Measurements from ENCODE around the gene JAM3. TPM values are rescaled to one million over a fixed set of nuclear protein-coding genes. Genes with fewer than 3 reads are reported as not detected.

The JAM3 gene
- total RNA-seq, 1 experiment from 2014 or later = 45.4 TPM

DNA sequence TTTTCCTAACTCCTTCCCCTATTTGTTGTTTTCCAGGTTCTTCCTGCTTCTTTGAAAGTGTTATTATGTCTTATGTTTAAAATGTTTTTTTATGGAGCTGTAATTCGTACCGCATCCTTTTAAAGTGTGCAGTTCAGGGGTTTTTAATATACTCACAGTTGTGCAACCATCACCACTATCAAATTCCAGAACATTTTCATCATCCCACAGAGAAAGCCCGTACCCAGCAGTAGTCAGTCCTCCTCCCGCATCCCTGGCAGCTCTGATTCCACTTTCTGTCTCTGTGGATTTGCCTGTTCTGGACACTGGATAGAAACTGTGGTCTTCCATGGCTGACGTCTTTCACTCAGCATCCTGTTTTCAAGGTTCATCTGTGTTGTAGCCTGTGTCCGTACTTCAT lies 73.7 kb downstream of the JAM3 start:
- POLR2A ChIA-PET = no interaction called here

GRCh38 chr11:134143801-134144200 lies 74.9 kb downstream of the JAM3 start:
- in situ Hi-C loops (cut with HindIII; ENCODE audit: low pct_unique_long_range_greater_than_20kb, low sequenced_read_pairs) = no loop called here
- H3K9me3 ChIP-seq (ENCODE audit: control insufficient read depth, insufficient read depth, low read depth, low read length) = no peaks in the 10 kb centered on the region
- no peak for DNase-seq (ENCODE audit: low read depth, low spot score)
- H3K27me3 ChIP-seq (ENCODE audit: control insufficient read depth, insufficient read depth, low read length) = no peaks in the 10 kb centered on the region
- no peak for TF ChIP-seq POLR2AphosphoS5 (IDR thresholded peaks at IDR 0.05; ENCODE audit: low read depth, low read length)
- no peak for TF ChIP-seq SIN3A (IDR thresholded peaks at IDR 0.05; ENCODE audit: borderline replicate concordance, insufficient read depth, low read depth, low read length)
- no peak for TF ChIP-seq TCF7L2 (IDR thresholded peaks at IDR 0.05; ENCODE audit: low read depth, low read length)
- TF ChIP-seq, protein P1, sequence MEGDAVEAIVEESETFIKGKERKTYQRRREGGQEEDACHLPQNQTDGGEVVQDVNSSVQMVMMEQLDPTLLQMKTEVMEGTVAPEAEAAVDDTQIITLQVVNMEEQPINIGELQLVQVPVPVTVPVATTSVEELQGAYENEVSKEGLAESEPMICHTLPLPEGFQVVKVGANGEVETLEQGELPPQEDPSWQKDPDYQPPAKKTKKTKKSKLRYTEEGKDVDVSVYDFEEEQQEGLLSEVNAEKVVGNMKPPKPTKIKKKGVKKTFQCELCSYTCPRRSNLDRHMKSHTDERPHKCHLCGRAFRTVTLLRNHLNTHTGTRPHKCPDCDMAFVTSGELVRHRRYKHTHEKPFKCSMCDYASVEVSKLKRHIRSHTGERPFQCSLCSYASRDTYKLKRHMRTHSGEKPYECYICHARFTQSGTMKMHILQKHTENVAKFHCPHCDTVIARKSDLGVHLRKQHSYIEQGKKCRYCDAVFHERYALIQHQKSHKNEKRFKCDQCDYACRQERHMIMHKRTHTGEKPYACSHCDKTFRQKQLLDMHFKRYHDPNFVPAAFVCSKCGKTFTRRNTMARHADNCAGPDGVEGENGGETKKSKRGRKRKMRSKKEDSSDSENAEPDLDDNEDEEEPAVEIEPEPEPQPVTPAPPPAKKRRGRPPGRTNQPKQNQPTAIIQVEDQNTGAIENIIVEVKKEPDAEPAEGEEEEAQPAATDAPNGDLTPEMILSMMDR (IDR thresholded peaks at IDR 0.05) = no peak
- TF ChIP-seq, protein P2, sequence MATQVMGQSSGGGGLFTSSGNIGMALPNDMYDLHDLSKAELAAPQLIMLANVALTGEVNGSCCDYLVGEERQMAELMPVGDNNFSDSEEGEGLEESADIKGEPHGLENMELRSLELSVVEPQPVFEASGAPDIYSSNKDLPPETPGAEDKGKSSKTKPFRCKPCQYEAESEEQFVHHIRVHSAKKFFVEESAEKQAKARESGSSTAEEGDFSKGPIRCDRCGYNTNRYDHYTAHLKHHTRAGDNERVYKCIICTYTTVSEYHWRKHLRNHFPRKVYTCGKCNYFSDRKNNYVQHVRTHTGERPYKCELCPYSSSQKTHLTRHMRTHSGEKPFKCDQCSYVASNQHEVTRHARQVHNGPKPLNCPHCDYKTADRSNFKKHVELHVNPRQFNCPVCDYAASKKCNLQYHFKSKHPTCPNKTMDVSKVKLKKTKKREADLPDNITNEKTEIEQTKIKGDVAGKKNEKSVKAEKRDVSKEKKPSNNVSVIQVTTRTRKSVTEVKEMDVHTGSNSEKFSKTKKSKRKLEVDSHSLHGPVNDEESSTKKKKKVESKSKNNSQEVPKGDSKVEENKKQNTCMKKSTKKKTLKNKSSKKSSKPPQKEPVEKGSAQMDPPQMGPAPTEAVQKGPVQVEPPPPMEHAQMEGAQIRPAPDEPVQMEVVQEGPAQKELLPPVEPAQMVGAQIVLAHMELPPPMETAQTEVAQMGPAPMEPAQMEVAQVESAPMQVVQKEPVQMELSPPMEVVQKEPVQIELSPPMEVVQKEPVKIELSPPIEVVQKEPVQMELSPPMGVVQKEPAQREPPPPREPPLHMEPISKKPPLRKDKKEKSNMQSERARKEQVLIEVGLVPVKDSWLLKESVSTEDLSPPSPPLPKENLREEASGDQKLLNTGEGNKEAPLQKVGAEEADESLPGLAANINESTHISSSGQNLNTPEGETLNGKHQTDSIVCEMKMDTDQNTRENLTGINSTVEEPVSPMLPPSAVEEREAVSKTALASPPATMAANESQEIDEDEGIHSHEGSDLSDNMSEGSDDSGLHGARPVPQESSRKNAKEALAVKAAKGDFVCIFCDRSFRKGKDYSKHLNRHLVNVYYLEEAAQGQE (IDR thresholded peaks at IDR 0.05; ENCODE audit: insufficient read depth in 1 of 2, low read depth in 2 of 2, low read length in 1 of 2) = no peak
- CTCF ChIA-PET = no interaction called here
- BruUV-seq (replicated peaks) = no TSS peak
- intact Hi-C loops (cut with micrococcal nuclease; ENCODE audit: unreplicated experiment) = no loop called here
- no peak overlapping the region for H3K4me3 ChIP-seq (ENCODE audit: low read depth in 2 of 2, low read length in 2 of 2)
- POLR2A ChIA-PET = no interaction called here
- no peaks in the 10 kb centered on the region for H3K36me3 ChIP-seq (ENCODE audit: control insufficient read depth, insufficient read depth, low read length)
- H3K4me1 ChIP-seq (ENCODE audit: control insufficient read depth, insufficient read depth, low read length) = 0 out of 2 replicates have a peak, but pooled peaks cover 5% of the 10 kb centered on the region
- no peak for ATAC-seq
- H3K27ac ChIP-seq (ENCODE audit: low read length) = no peak overlapping the region

More for the DNA sequence above, 73.7 kb downstream of the JAM3 start:
- no TSS peak for BruUV-seq (replicated peaks)
- ATAC-seq (no peak), DNase-seq (ENCODE audit: low read depth, low spot score) (no peak)
- Histone ChIP-seq H3K27me3 (ENCODE audit: control insufficient read depth, insufficient read depth, low read length) (no peaks in the 10 kb centered on the region), H3K36me3 (ENCODE audit: control insufficient read depth, insufficient read depth, low read length) (no peaks in the 10 kb centered on the region), H3K9me3 (ENCODE audit: control insufficient read depth, insufficient read depth, low read depth, low read length) (no peaks in the 10 kb centered on the region), H3K4me3 (ENCODE audit: low read depth in 2 of 2, low read length in 2 of 2) (no peak overlapping the region), H3K4me1 (ENCODE audit: control insufficient read depth, insufficient read depth, low read length) (0 out of 2 replicates have a peak, but pooled peaks cover 5% of the 10 kb centered on the region), H3K27ac (ENCODE audit: low read length) (no peak overlapping the region)
- CTCF ChIA-PET = no interaction called here
- TF ChIP-seq, protein P1 (IDR thresholded peaks at IDR 0.05) = no peak
- TF ChIP-seq TCF7L2 (IDR thresholded peaks at IDR 0.05; ENCODE audit: low read depth, low read length) (no peak), SIN3A (IDR thresholded peaks at IDR 0.05; ENCODE audit: borderline replicate concordance, insufficient read depth, low read depth, low read length) (no peak), POLR2AphosphoS5 (IDR thresholded peaks at IDR 0.05; ENCODE audit: low read depth, low read length) (no peak)
- TF ChIP-seq, protein P2 (IDR thresholded peaks at IDR 0.05; ENCODE audit: insufficient read depth in 1 of 2, low read depth in 2 of 2, low read length in 1 of 2) = no peak
- intact Hi-C loops (cut with micrococcal nuclease; ENCODE audit: unreplicated experiment) = no loop called here
- in situ Hi-C loops (cut with HindIII; ENCODE audit: low pct_unique_long_range_greater_than_20kb, low sequenced_read_pairs) = no loop called here
